GM12864 (cell line): Measurements from ENCODE around the gene MALRD1.

ENCODE experiments used
- DNase-seq: peaks from one replicate; pipeline ENCODE4 v3.0.0-alpha.2; 2011; ENCODE audit warnings: low read depth
- H3K4me3 ChIP-seq: 2 replicates; pipeline ENCODE4 v1.5.1; 2011; ENCODE audit warnings: mild to moderate bottlenecking, low read depth, low read length, control low read depth
- CTCF ChIP-seq: IDR thresholded peaks from 2 replicates; pipeline ENCODE4 v1.5.1; 2011; ENCODE audit warnings: low read depth, mild to moderate bottlenecking, moderate library complexity, low read length, control low read depth, inconsistent platforms; ENCODE audit errors: missing control alignments

MALRD1 gene

DNA sequence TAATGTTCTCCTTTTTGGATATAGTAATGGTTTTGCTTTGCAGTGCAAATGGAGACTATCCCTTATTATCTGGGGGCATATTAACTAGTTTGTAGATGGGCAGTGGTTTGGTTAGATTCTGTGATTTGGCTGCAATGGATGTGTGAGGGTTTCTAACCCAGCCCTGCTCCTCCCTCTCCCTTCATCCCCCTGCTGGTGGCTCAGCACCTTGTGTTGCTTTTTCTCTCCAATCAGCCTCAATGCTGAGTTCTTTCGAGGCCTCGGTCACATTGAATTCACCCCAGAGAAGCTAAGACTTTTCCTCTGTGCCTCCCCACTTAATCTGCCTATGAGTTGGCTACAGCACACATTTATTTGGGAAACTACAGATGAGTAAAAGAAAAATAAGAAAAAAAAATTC, 120.0 kb downstream of the MALRD1 start:
- no peak for DNase-seq
- H3K4me3 ChIP-seq = no peak overlapping the region
- no peak for TF ChIP-seq CTCF

DNA sequence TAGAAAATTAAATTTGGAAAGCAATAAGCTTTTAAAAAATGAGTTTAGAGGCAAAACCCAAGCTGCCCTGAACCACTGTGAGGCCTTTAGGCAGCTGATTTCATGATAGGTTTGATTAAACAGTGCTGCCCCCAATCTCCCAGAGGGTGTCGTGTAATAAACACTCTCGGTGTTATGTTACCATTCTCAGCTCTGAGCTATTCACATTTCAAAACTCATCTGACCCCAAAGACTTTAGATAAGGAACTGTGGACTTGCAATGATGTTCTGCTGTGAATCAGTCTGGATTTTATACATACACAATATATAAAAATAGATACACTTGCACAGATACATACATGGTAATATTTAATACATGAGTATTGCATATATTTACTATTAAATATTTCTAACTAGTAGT, 120.4 kb downstream of the MALRD1 start:
- TF ChIP-seq CTCF = no peak
- no peak overlapping the region for H3K4me3 ChIP-seq
- DNase-seq = no peak

DNA sequence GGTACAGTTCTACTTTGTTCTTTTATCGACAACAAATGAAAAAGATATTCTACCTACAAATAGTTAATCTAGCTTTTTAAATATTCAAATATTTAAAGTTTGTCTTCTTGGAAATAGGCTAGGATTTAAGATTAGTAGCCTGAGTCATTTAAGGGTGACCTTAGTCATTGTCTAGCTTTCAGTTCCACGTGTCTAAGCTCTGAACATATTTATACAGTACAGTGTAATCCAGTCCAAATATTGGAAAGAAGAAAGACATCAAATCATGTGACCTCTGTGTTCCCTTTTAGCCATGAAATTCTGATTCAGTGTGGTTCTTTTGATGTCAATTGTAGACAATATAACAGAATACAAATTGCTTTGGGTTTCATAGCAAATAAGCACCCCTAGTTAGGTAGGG, 121.1 kb downstream of the MALRD1 start:
- TF ChIP-seq CTCF = no peak
- no peak for DNase-seq
- H3K4me3 ChIP-seq = no peak overlapping the region

DNA sequence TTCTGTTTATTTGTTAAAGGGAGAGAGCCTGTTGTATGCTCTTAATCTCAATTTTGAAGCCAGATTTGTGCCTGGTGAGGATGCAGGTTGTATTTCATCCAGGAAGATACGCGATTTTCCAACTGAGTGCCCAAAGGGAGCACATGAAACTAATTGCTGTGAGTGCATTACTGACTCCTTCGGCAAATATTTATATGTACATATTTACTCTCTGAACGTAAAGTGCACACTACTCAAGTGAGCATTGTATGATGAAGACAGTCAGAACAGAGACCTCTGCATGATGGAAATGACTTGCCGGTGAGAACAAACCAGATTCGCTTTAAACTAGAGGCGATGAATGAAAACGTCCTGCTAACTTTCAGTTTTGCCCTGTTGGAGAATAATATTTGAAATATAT, 130.1 kb downstream of the MALRD1 start:
- no peak overlapping the region for H3K4me3 ChIP-seq
- no peak for TF ChIP-seq CTCF
- DNase-seq = no peak

- DNase-seq = no peak
- TF ChIP-seq CTCF = no peak
- H3K4me3 ChIP-seq = no peak overlapping the region
Observed at GRCh38 chr10:19184891-19185290, 136.3 kb downstream of the MALRD1 start.

DNA sequence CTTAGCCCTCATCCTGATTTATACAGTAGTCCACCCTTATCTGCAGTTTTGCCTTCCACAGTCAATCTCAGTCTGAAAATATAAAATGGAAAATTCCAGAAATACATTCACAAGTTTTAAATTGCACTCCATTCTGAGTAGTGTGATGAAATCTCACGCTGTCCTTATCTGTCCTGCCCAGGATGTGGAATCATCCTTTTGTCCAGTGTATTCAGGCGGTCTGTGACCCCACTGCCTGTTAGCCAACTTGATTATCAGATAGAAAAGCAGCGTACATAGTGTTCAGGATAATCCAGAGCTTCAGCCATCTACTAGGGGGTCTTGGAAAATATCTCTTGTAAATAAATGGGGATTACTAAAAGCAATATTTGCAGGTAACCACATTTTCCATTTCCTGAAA, 146.3 kb downstream of the MALRD1 start:
- TF ChIP-seq CTCF = no peak
- no peak overlapping the region for H3K4me3 ChIP-seq
- no peak for DNase-seq

- DNase-seq = no peak
- TF ChIP-seq CTCF = no peak
- no peak overlapping the region for H3K4me3 ChIP-seq
Observed at GRCh38 chr10:19195698-19196097, 147.1 kb downstream of the MALRD1 start.
